Neural progenitor cell (in vitro differentiated cells): ENCODE data around the gene SLMAP. TPM values are rescaled to one million over a fixed set of nuclear protein-coding genes. Genes with fewer than 3 reads are reported as not detected.

Source experiments
- DNase-seq: peaks from one replicate; pipeline ENCODE4 v3.0.0-alpha.2; 2016; ENCODE audit warnings: low spot score
- H2AFZ ChIP-seq: fragments of 200-600 bp; sonication (generic); replicated peaks from 2 replicates; pipeline ENCODE4 v1.6.1; 2016; ENCODE audit warnings: antibody characterized with exemption
- H3F3A ChIP-seq: fragments of 200-600 bp; sonication (generic); 2 replicates; pipeline ENCODE4 v1.6.1; 2016; ENCODE audit warnings: antibody characterized with exemption, low read depth
- H3K27ac ChIP-seq: fragments of 200-600 bp; sonication (generic); 2 replicates; pipeline ENCODE4 v1.5.1; 2016; ENCODE audit warnings: mild to moderate bottlenecking
- H3K27me3 ChIP-seq: fragments of 200-600 bp; sonication (generic); 2 replicates; pipeline ENCODE4 v1.6.1; 2016; ENCODE audit warnings: mild to moderate bottlenecking, moderate library complexity
- H3K36me3 ChIP-seq: fragments of 200-600 bp; sonication (generic); 2 replicates; pipeline ENCODE4 v1.5.1; 2016
- H3K4me1 ChIP-seq: fragments of 200-600 bp; sonication (generic); 2 replicates; pipeline ENCODE4 v1.6.1; 2016; ENCODE audit warnings: mixed run types
- H3K4me2 ChIP-seq: fragments of 200-600 bp; sonication (generic); 2 replicates; pipeline ENCODE4 v1.6.1; 2016
- H3K4me3 ChIP-seq: fragments of 200-600 bp; sonication (generic); 2 replicates; pipeline ENCODE4 v1.5.1; 2016
- H3K79me2 ChIP-seq: fragments of 200-600 bp; sonication (generic); 2 replicates; pipeline ENCODE4 v1.6.1; 2016; ENCODE audit warnings: low read depth
- H3K9ac ChIP-seq: fragments of 200-600 bp; sonication (generic); 2 replicates; pipeline ENCODE4 v1.6.1; 2016
- H3K9me3 ChIP-seq: fragments of 200-600 bp; sonication (generic); 2 replicates; pipeline ENCODE4 v1.5.1; 2016; ENCODE audit warnings: low read depth
- H4K20me1 ChIP-seq: fragments of 200-600 bp; sonication (generic); 2 replicates; pipeline ENCODE4 v1.6.1; 2016; ENCODE audit warnings: low read depth
- H3K27ac Mint-ChIP-seq: 3 replicates; pipeline ENCODE4 v1.8.0; 2021; ENCODE audit warnings: mixed read lengths
- H3K27me3 Mint-ChIP-seq: 2 replicates; pipeline ENCODE4 v1.8.0; 2022; ENCODE audit warnings: low read depth, mild to moderate bottlenecking, inconsistent platforms, moderate library complexity, mixed read lengths; ENCODE audit not compliant: insufficient read depth
- H3K36me3 Mint-ChIP-seq: 3 replicates; pipeline ENCODE4 v1.8.0; 2021; ENCODE audit warnings: mixed read lengths
- H3K4me1 Mint-ChIP-seq: 3 replicates; pipeline ENCODE4 v1.8.0; 2021; ENCODE audit warnings: mixed read lengths
- H3K4me3 Mint-ChIP-seq: 3 replicates; pipeline ENCODE4 v1.8.0; 2021; ENCODE audit warnings: mild to moderate bottlenecking, moderate library complexity, mixed read lengths
- H3K9me3 Mint-ChIP-seq: 3 replicates; pipeline ENCODE4 v1.8.0; 2020; ENCODE audit warnings: mixed read lengths
- EZH2 ChIP-seq: fragments of 200-600 bp; sonication (generic); IDR thresholded peaks from 2 replicates; pipeline ENCODE4 v1.6.1; 2017; ENCODE audit warnings: antibody characterized with exemption, mild to moderate bottlenecking, moderate library complexity
- EZH2phosphoT487 ChIP-seq: fragments of 200-600 bp; sonication (generic); IDR thresholded peaks from 2 replicates; pipeline ENCODE4 v1.6.1; 2017; ENCODE audit warnings: antibody characterized with exemption
- total RNA-seq: library from RNA; depleted of rRNA; stranded (reverse); fragments of >200 nt; gene quantifications from 2 replicates; pipeline ENCODE4 v1.2.3, GENCODE V29; 2015; ENCODE audit warnings: low replicate concordance
- TF ChIP-seq, protein P1 (sequence below): fragments of 200-600 bp; sonication (generic); IDR thresholded peaks from 2 replicates; pipeline ENCODE4 v1.5.1; 2017; ENCODE audit warnings: antibody characterized with exemption, mild to moderate bottlenecking

Gene SLMAP
- total RNA-seq, 1 donor from 2014 or later: 59.4 TPM

DNA sequence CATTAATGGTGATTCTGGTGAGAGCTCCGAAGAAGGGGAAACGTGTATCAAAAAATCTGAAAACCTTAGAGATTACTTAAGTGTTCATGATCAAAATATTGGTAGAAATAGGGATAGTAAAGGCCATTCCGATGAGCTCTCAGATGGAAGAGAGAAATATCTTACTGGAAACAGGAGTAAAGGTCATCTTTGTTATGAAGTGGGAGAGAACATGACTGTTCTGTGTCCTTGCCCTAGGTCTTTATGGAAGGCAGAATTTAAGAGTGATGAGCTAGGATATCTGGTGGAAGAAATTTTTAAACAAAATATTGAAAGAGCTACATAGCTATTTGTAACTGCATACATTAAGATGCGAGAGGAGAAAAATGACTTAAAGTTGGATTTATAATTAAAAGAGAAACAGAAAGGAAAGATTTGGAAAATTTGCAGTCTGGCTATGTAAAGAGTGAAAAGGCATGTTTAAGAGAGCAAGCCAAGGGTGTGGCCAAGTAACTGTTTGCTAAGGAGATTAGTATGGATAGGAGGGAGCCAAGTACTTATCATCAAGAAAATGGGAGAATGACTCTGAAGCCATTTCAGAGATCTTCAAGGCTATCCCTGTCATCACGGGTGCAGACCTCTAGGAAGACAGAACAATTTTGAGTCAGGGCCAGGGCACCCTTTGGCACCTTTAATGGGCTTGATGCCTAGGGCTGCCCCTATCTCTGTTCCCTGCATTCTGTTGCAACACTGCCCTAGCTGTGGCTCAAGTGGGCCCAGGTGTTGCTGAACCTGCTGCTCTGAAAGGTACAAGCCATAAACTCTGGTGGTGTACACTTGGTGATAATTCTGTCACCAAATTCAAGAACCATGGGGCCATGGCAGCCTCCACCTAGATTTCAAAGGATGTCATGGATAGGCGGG, 27.3 kb downstream of the SLMAP start:
- H3K27ac ChIP-seq: no peak overlapping the region
- no peaks in the 10 kb centered on the region for H3K27me3 Mint-ChIP-seq
- H3K36me3 Mint-ChIP-seq: peaks cover 2% of the 10 kb centered on the region
- H3K27me3 ChIP-seq: no peaks in the 10 kb centered on the region
- TF ChIP-seq EZH2phosphoT487 (no peak), EZH2 (no peak)
- TF ChIP-seq, protein P1, sequence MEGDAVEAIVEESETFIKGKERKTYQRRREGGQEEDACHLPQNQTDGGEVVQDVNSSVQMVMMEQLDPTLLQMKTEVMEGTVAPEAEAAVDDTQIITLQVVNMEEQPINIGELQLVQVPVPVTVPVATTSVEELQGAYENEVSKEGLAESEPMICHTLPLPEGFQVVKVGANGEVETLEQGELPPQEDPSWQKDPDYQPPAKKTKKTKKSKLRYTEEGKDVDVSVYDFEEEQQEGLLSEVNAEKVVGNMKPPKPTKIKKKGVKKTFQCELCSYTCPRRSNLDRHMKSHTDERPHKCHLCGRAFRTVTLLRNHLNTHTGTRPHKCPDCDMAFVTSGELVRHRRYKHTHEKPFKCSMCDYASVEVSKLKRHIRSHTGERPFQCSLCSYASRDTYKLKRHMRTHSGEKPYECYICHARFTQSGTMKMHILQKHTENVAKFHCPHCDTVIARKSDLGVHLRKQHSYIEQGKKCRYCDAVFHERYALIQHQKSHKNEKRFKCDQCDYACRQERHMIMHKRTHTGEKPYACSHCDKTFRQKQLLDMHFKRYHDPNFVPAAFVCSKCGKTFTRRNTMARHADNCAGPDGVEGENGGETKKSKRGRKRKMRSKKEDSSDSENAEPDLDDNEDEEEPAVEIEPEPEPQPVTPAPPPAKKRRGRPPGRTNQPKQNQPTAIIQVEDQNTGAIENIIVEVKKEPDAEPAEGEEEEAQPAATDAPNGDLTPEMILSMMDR: no peak
- no peak overlapping the region for H3K4me2 ChIP-seq
- H3K4me3 Mint-ChIP-seq: no peak overlapping the region
- no peak overlapping the region for H2AFZ ChIP-seq
- H3K9me3 ChIP-seq: no peaks in the 10 kb centered on the region
- H3K9ac ChIP-seq: no peak overlapping the region
- H3K27ac Mint-ChIP-seq: no peak overlapping the region
- no peaks in the 10 kb centered on the region for H3F3A ChIP-seq
- H3K4me1 ChIP-seq: peaks cover 4% of the 10 kb centered on the region
- no peaks in the 10 kb centered on the region for H3K9me3 Mint-ChIP-seq
- H3K4me3 ChIP-seq: no peak overlapping the region
- H3K4me1 Mint-ChIP-seq: no peaks in the 10 kb centered on the region
- peaks cover 19% of the 10 kb centered on the region for H4K20me1 ChIP-seq
- no peaks in the 10 kb centered on the region for H3K36me3 ChIP-seq
- no peak for DNase-seq
- peaks cover 94% of the 10 kb centered on the region for H3K79me2 ChIP-seq

DNA sequence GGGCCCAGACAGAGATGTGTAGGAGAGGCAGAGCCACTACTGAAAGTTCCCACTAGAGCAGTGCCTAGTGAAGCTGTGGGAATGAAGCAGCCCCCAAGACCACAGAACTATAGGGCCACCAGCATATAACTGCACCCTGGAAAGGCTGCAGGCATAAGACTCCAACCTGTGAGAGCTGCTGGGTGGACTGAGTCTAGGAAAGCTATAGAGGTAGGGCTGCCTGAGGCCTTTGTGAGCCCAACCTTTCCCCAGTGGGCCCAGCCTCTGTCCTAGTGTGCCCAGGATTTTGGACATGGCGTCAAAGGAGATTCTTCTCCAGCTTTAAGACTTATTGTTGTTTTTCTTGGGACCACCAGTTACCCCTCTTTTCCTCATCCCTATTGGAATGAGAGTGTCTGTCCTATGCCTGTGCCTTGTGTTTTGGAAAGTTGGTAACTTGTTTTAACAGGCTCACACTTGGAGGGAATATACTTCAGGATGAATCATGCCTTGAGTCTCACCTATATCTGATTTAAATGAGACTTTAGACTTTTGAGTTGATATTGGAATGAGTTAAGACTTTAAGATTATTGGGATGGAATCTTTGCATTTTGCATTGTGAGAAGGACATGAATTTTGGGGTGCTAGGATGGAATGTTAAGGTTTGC, 28.1 kb downstream of the SLMAP start:
- Mint-ChIP-seq H3K27me3 (no peaks in the 10 kb centered on the region), H3K27ac (no peak overlapping the region), H3K4me1 (no peaks in the 10 kb centered on the region), H3K36me3 (peaks cover 2% of the 10 kb centered on the region), H3K9me3 (no peaks in the 10 kb centered on the region), H3K4me3 (no peak overlapping the region)
- Histone ChIP-seq H3K79me2 (peaks cover 90% of the 10 kb centered on the region), H4K20me1 (peaks cover 23% of the 10 kb centered on the region), H3K36me3 (no peaks in the 10 kb centered on the region), H3F3A (no peaks in the 10 kb centered on the region), H3K4me1 (peaks cover 4% of the 10 kb centered on the region), H3K9me3 (no peaks in the 10 kb centered on the region), H2AFZ (no peak overlapping the region), H3K27ac (no peak overlapping the region), H3K27me3 (no peaks in the 10 kb centered on the region), H3K4me3 (no peak overlapping the region), H3K4me2 (no peak overlapping the region), H3K9ac (no peak overlapping the region)
- DNase-seq: no peak
- no peak for TF ChIP-seq EZH2phosphoT487
- TF ChIP-seq, protein P1: no peak
- no peak for TF ChIP-seq EZH2

DNA sequence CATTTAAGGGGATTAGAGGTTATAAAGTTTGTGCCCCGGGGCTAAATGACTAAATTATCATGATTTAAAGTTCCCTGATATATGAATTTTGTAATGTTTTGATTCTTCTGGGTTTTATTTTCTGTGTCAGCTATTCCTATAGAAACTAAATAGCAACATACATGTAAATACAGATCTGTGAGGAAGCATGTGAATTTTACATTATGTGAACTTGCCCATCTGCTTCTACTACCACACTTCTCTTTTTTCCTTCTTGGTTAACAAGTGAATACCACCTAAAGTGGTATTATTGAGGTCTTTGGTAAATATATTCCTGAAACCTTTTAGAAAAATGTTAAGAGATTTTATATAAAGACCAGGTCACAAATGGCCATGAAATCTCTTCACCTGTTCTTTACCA, 29.3 kb downstream of the SLMAP start:
- H4K20me1 ChIP-seq: peaks cover 32% of the 10 kb centered on the region
- H2AFZ ChIP-seq: no peak overlapping the region
- no peaks in the 10 kb centered on the region for H3F3A ChIP-seq
- no peak overlapping the region for H3K4me3 ChIP-seq
- no peaks in the 10 kb centered on the region for H3K9me3 Mint-ChIP-seq
- H3K4me2 ChIP-seq: no peak overlapping the region
- H3K36me3 Mint-ChIP-seq: peaks cover 2% of the 10 kb centered on the region
- peaks cover 4% of the 10 kb centered on the region for H3K4me1 ChIP-seq
- no peak for TF ChIP-seq EZH2
- TF ChIP-seq, protein P1: no peak
- TF ChIP-seq EZH2phosphoT487: no peak
- H3K9me3 ChIP-seq: no peaks in the 10 kb centered on the region
- H3K9ac ChIP-seq: no peak overlapping the region
- no peak overlapping the region for H3K27ac Mint-ChIP-seq
- no peaks in the 10 kb centered on the region for H3K27me3 Mint-ChIP-seq
- H3K27ac ChIP-seq: no peak overlapping the region
- DNase-seq: no peak
- no peaks in the 10 kb centered on the region for H3K4me1 Mint-ChIP-seq
- H3K4me3 Mint-ChIP-seq: no peak overlapping the region
- H3K36me3 ChIP-seq: no peaks in the 10 kb centered on the region
- H3K27me3 ChIP-seq: no peaks in the 10 kb centered on the region
- H3K79me2 ChIP-seq: peaks cover 84% of the 10 kb centered on the region
